Measurements from ENCODE around the gene SCGB1C1.
A peak's percentile ranks its signal among the peaks of the same experiment; 100 is the strongest.

The SCGB1C1 gene

DNA sequence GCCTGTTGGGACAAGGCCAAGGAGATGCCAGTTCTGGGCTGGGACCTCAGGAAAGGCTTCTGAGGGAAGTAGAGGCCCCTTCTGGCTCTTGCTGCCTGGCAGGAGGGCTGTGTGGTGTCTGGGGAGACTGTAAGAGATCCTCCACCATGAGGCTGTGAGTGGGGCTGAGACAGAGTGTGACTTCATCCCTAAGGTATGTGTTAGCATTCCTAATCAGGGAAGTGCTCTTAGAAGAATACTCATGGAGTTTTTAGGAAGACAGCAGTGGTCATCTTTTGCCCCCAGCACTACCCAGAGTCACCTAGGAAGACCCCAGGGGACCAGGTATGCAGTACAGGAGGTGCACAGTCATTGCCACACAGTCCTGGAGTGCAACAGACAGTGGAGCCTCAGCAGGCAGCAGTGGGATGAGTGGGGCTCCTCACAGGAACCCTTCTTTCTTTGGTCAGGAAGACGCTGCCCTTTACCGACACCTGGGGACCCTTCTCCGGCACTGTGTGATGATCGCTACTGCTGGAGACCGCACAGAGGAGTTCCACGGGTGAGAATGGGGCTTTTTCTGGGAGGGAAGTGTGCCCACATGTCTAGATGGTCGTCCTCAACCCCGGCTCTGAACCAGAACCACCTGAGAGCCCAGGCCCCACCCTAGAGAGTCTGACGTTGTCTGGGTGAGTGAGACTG, 17.4 kb downstream of the SCGB1C1 start:
- H3K9me3 ChIP-seq (ENCODE audit: insufficient read depth, low read depth, low read length), result no peaks in the 10 kb centered on the region
- no peaks in the 10 kb centered on the region for H3K9me2 ChIP-seq (replicated peaks; ENCODE audit: low read depth, low read length)
- peak overlapping the region; percentile 99 for H3K4me2 ChIP-seq (ENCODE audit: low read depth, low read length, poor library complexity, severe bottlenecking)
- peaks cover 35% of the 10 kb centered on the region for H3K4me1 ChIP-seq (ENCODE audit: insufficient read depth, low read length, poor library complexity, severe bottlenecking)
- H3K4me3 ChIP-seq (ENCODE audit: low read length, poor library complexity, severe bottlenecking), result peak overlapping the region; percentile 98
- peaks cover 61% of the 10 kb centered on the region for H3K79me2 ChIP-seq (ENCODE audit: insufficient read depth, low read length)
- H3K9ac ChIP-seq (ENCODE audit: low read depth, low read length, poor library complexity, severe bottlenecking), result peak overlapping the region; percentile 99
- no peaks in the 10 kb centered on the region for H3K27me3 ChIP-seq (ENCODE audit: insufficient read depth, low read length, poor library complexity, severe bottlenecking)
- H3F3A ChIP-seq (ENCODE audit: low read depth), result peaks cover 5% of the 10 kb centered on the region
- peaks cover 40% of the 10 kb centered on the region; the same call in 1 of the 2 replicates for H3K36me3 ChIP-seq (ENCODE audit: insufficient read depth, low read length)
- no peak for TF ChIP-seq EZH2phosphoT487 (IDR thresholded peaks at IDR 0.05; ENCODE audit: borderline replicate concordance)
- TF ChIP-seq, protein P1, sequence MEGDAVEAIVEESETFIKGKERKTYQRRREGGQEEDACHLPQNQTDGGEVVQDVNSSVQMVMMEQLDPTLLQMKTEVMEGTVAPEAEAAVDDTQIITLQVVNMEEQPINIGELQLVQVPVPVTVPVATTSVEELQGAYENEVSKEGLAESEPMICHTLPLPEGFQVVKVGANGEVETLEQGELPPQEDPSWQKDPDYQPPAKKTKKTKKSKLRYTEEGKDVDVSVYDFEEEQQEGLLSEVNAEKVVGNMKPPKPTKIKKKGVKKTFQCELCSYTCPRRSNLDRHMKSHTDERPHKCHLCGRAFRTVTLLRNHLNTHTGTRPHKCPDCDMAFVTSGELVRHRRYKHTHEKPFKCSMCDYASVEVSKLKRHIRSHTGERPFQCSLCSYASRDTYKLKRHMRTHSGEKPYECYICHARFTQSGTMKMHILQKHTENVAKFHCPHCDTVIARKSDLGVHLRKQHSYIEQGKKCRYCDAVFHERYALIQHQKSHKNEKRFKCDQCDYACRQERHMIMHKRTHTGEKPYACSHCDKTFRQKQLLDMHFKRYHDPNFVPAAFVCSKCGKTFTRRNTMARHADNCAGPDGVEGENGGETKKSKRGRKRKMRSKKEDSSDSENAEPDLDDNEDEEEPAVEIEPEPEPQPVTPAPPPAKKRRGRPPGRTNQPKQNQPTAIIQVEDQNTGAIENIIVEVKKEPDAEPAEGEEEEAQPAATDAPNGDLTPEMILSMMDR (conservative IDR thresholded peaks at IDR 0.05; ENCODE audit: low read length), result no peak
- no peak overlapping the region for H2AFZ ChIP-seq (ENCODE audit: low read length)
- peaks cover 36% of the 10 kb centered on the region for H4K20me1 ChIP-seq (ENCODE audit: insufficient read depth, low read length, poor library complexity, severe bottlenecking)

DNA sequence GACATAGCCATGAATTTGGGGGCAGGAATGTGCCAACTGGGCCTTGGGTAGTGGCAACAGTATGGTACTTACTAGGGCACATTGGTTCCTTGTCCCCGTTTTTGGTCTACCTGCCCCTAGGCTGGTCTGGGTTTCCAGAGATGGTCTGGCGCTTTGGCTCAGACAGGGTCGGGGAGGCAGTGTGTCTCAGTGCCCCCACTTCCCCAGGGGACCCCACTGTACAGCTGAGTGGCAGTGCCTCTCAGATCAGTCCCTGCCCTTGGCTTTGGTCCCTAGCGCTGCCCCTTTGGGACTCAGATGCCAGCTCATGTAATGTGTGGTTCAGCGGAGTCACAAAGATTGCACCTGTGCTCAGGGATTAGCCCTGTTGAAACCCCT, 17.9 kb downstream of the SCGB1C1 start:
- Histone ChIP-seq H3K4me2 (ENCODE audit: low read depth, low read length, poor library complexity, severe bottlenecking) (peak overlapping the region; percentile 99), H2AFZ (ENCODE audit: low read length) (no peak overlapping the region), H3K4me3 (ENCODE audit: low read length, poor library complexity, severe bottlenecking) (peak overlapping the region; percentile 98), H3K4me1 (ENCODE audit: insufficient read depth, low read length, poor library complexity, severe bottlenecking) (peaks cover 30% of the 10 kb centered on the region), H3K9ac (ENCODE audit: low read depth, low read length, poor library complexity, severe bottlenecking) (peak overlapping the region; percentile 99), H3F3A (ENCODE audit: low read depth) (peaks cover 5% of the 10 kb centered on the region), H3K27me3 (ENCODE audit: insufficient read depth, low read length, poor library complexity, severe bottlenecking) (no peaks in the 10 kb centered on the region), H4K20me1 (ENCODE audit: insufficient read depth, low read length, poor library complexity, severe bottlenecking) (peaks cover 33% of the 10 kb centered on the region), H3K36me3 (ENCODE audit: insufficient read depth, low read length) (peaks cover 42% of the 10 kb centered on the region; the same call in 1 of the 2 replicates), H3K9me3 (ENCODE audit: insufficient read depth, low read depth, low read length) (no peaks in the 10 kb centered on the region), H3K79me2 (ENCODE audit: insufficient read depth, low read length) (peaks cover 56% of the 10 kb centered on the region), H3K9me2 (replicated peaks; ENCODE audit: low read depth, low read length) (no peaks in the 10 kb centered on the region)
- TF ChIP-seq, protein P1 (conservative IDR thresholded peaks at IDR 0.05; ENCODE audit: low read length), result no peak
- no peak for TF ChIP-seq EZH2phosphoT487 (IDR thresholded peaks at IDR 0.05; ENCODE audit: borderline replicate concordance)

DNA sequence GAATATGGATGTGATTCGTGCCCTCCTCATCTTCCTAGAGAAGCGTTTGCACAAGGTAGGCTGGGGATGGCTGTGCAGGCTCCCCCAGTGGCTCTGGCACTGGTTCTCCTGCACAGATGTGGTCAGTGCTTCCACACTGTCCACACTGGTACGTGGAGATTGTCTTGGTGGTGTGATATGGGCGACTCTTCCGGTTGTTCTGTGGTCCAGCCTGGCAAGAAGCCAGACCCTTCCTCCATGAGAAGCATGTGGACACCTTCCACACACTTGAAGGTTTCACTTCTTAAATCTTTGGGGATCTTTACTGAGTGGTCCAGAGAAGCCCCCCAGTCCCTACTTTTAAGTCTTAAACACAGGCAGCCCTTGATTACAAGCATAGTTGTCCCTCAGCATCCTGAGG, 18.4 kb downstream of the SCGB1C1 start:
- Histone ChIP-seq H3K36me3 (ENCODE audit: insufficient read depth, low read length) (peaks cover 45% of the 10 kb centered on the region; the same call in 1 of the 2 replicates), H3K27me3 (ENCODE audit: insufficient read depth, low read length, poor library complexity, severe bottlenecking) (no peaks in the 10 kb centered on the region)

More for the DNA sequence above, 18.4 kb downstream of the SCGB1C1 start:
- H4K20me1 ChIP-seq (ENCODE audit: insufficient read depth, low read length, poor library complexity, severe bottlenecking), result peaks cover 29% of the 10 kb centered on the region
- H3K4me2 ChIP-seq (ENCODE audit: low read depth, low read length, poor library complexity, severe bottlenecking), result peak overlapping the region; percentile 99
- no peaks in the 10 kb centered on the region for H3K9me3 ChIP-seq (ENCODE audit: insufficient read depth, low read depth, low read length)
- peak overlapping the region; percentile 98 for H3K4me3 ChIP-seq (ENCODE audit: low read length, poor library complexity, severe bottlenecking)
- no peak overlapping the region for H2AFZ ChIP-seq (ENCODE audit: low read length)
- H3K9ac ChIP-seq (ENCODE audit: low read depth, low read length, poor library complexity, severe bottlenecking), result peak overlapping the region; percentile 99
- TF ChIP-seq, protein P1 (conservative IDR thresholded peaks at IDR 0.05; ENCODE audit: low read length), result no peak
- TF ChIP-seq EZH2phosphoT487 (IDR thresholded peaks at IDR 0.05; ENCODE audit: borderline replicate concordance), result no peak
- H3K9me2 ChIP-seq (replicated peaks; ENCODE audit: low read depth, low read length), result no peaks in the 10 kb centered on the region
- peaks cover 25% of the 10 kb centered on the region for H3K4me1 ChIP-seq (ENCODE audit: insufficient read depth, low read length, poor library complexity, severe bottlenecking)
- peaks cover 5% of the 10 kb centered on the region for H3F3A ChIP-seq (ENCODE audit: low read depth)
- H3K79me2 ChIP-seq (ENCODE audit: insufficient read depth, low read length), result peaks cover 51% of the 10 kb centered on the region

Measured in Loucy (cell line).